ENCODE data around the gene DMRT2.

DNA sequence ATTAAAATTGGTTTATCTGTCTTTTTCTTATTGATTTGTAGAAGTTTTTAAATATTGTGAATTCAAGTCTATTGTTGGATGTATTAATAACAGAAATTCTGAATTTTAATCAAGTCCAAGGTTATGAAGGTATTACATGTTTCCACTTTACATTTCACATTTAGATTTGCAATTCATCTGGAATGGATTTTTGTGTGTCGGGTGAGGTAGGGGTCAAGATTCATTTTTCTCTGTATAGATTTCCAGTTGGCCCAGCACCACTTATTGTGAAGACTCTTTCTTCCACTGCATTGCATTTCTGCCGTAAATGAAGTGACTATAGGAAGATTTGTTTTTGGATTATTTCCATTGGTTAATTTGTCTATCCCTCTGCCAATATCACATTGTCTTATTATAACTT, 35.5 kb upstream of the DMRT2 start:
- TF ChIP-seq CTCF (IDR thresholded peaks at IDR 0.05) (no peak), ZFX (IDR thresholded peaks at IDR 0.05; ENCODE audit: borderline replicate concordance) (no peak)

All from 22Rv1 (cell line).